Lung (tissue), 12 donors: ENCODE data around the gene HELZ2. TPM values are rescaled to one million over a fixed set of nuclear protein-coding genes. Genes with fewer than 3 reads are reported as not detected.
A peak's percentile ranks its signal among the peaks of the same experiment; 100 is the strongest.

ENCODE experiments used
- ATAC-seq: fragments of 200-7000 bp; cut with Tn5 transposase; one replicate; pipeline ENCODE4 v1.9.1; 2020; ENCODE audit warnings: moderate number of reproducible peaks; ENCODE audit not compliant: insufficient read depth, low FRiP score
- DNase-seq, 3 donors: peaks; one replicate each; pipeline ENCODE4 v3.0.0-alpha.2; 2013 to 2017
- H3K27ac ChIP-seq, 2 donors: one replicate each; pipeline ENCODE4 v1.5.1; 2013; ENCODE audit warnings: mild to moderate bottlenecking in 2 of 2, moderate library complexity in 2 of 2, control low read depth in 1 of 2, inconsistent platforms in 1 of 2, low read depth in 1 of 2, low read length in 1 of 2
- H3K27me3 ChIP-seq, 3 donors: one replicate each; pipeline ENCODE4 v1.5.1; 2013; ENCODE audit warnings: low read length in 2 of 3; ENCODE audit not compliant: control insufficient read depth in 3 of 3, insufficient read depth in 3 of 3
- H3K36me3 ChIP-seq, 4 donors: one replicate each; pipeline ENCODE4 v1.5.1; 2013; ENCODE audit warnings: low read length in 4 of 4, mild to moderate bottlenecking in 1 of 4, moderate library complexity in 1 of 4; ENCODE audit not compliant: control insufficient read depth in 4 of 4, insufficient read depth in 4 of 4
- H3K4me1 ChIP-seq, 5 donors: one replicate each; pipeline ENCODE4 v1.5.1; 2013; ENCODE audit warnings: low read length in 5 of 5, mild to moderate bottlenecking in 2 of 5, moderate library complexity in 1 of 5; ENCODE audit not compliant: control insufficient read depth in 5 of 5, insufficient read depth in 5 of 5
- H3K4me3 ChIP-seq: one replicate; pipeline ENCODE4 v1.5.1; 2013; ENCODE audit warnings: mild to moderate bottlenecking, control low read depth, moderate library complexity
- H3K9ac ChIP-seq, 2 donors: one replicate each; pipeline ENCODE4 v1.5.1; 2013; ENCODE audit warnings: low read length in 2 of 2, control low read depth in 1 of 2; ENCODE audit not compliant: insufficient read depth in 1 of 2
- H3K9me3 ChIP-seq, 4 donors: one replicate each; pipeline ENCODE4 v1.5.1; 2013; ENCODE audit warnings: low read length in 3 of 4, mild to moderate bottlenecking in 1 of 4, moderate library complexity in 1 of 4; ENCODE audit not compliant: control insufficient read depth in 4 of 4, insufficient read depth in 3 of 4
- CTCF ChIP-seq: IDR thresholded peaks from 2 replicates; pipeline ENCODE4 v1.5.1; 2012; ENCODE audit warnings: mild to moderate bottlenecking; ENCODE audit errors: control extremely low read depth, extremely low read depth
- WGBS, 2 donors: extraction: QIAGEN DNeasy Blood & Tissue Kit; methylation state at CpG; one replicate each; pipeline ENCODE4 v1.1.7; 2013; 5-methylcytosine and 5-hydroxymethylcytosine counted together
- polyA plus RNA-seq, 2 donors: library from polyadenylated mRNA; stranded (reverse); fragments of 200-250 nt; gene quantifications; one replicate each; pipeline ENCODE4 v1.2.1, GENCODE V29; 2013
- total RNA-seq, 2 donors: library from RNA; depleted of rRNA in 1 of 2; stranded (reverse); fragments of >200 nt in 1 of 2; gene quantifications; one replicate each; pipeline ENCODE4 v1.2.1, GENCODE V29; 2014 to 2021
- donor health status: control.
- donor health status: control.
- donor health status: Bipolar disorder and iron deficiency.
- donor health status: healthy.
- donor health status: DM: yes; HTN: yes; CAD: no.

The HELZ2 gene
- total and polyA plus RNA-seq, 4 donors, result 9.0 to 47.2 (median 25.4) TPM

DNA sequence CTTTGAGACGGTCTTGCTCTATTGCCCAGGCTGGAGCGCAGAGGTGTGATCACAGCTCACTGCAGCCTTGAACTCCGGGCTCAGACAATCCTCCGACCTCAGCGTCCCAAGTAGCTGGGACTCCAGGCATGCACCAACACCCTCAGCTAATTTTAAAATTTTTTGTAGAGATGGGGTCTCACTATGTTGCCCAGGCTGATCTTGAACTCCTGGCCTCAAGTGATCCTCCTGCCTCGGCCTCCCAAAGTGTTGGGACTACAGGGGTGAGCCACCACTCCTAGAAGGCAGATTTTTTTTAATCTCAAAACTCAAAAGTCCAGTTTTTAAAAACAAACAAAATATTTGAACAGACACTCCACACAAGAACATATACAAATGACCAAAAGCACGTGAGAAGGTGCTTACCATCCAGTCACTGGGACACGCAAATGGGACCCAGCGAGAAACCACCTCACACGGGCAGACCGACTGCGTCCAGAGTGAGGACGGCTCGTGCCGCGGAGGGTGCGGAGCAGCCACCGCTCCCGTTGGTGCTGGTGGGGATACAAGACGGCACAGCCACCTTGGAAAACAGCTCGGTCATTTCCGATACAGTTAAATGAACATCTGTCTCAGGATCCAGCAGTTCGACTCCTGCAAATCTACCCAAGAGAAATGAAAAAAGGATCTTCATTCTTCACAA, 8.5 kb upstream of the HELZ2 start:
- ATAC-seq, result no peak
- no peaks in the 10 kb centered on the region for H3K4me1 ChIP-seq
- no peak for TF ChIP-seq CTCF
- no peaks in the 10 kb centered on the region for H3K9me3 ChIP-seq
- peaks cover 0 to 10% (median 0%) of the 10 kb centered on the region in 3 donors for H3K27me3 ChIP-seq
- no peak overlapping the region for H3K27ac ChIP-seq
- H3K4me3 ChIP-seq, result no peak overlapping the region
- WGBS, 2 donors, result 87 to 89% methylated on average over 23 of the region's 23 CpGs
- no peak for DNase-seq
- no peak overlapping the region for H3K9ac ChIP-seq
- peaks cover 0 to 7% (median 0%) of the 10 kb centered on the region in 4 donors for H3K36me3 ChIP-seq

GRCh38 chr20:63580796-63581461, 6.9 kb upstream of the HELZ2 start:
- no peaks in the 10 kb centered on the region for H3K4me1 ChIP-seq
- no peak overlapping the region for H3K9ac ChIP-seq
- 54 to 60% methylated on average over 12 of the region's 12 CpGs for WGBS, 2 donors
- peak in 2 of 3 donors; percentile 30 to 40 for DNase-seq
- no peak for ATAC-seq
- H3K4me3 ChIP-seq, result no peak overlapping the region
- H3K36me3 ChIP-seq, result no peaks in the 10 kb centered on the region
- H3K27me3 ChIP-seq, result peaks cover 0 to 10% (median 0%) of the 10 kb centered on the region in 3 donors
- H3K27ac ChIP-seq, result no peak overlapping the region
- peak; percentile 26 for TF ChIP-seq CTCF
- H3K9me3 ChIP-seq, result no peaks in the 10 kb centered on the region

GRCh38 chr20:63579017-63579694, 5.1 kb upstream of the HELZ2 start:
- no peak for TF ChIP-seq CTCF
- DNase-seq (peak in 2 of 3 donors; percentile 21 to 33), ATAC-seq (no peak)
- Histone ChIP-seq H3K27me3 (peaks cover 0 to 10% (median 0%) of the 10 kb centered on the region in 3 donors), H3K4me1 (peaks cover 0 to 5% (median 0%) of the 10 kb centered on the region in 5 donors), H3K36me3 (no peaks in the 10 kb centered on the region), H3K9me3 (no peaks in the 10 kb centered on the region), H3K9ac (no peak overlapping the region), H3K27ac (no peak overlapping the region), H3K4me3 (no peak overlapping the region)
- WGBS, 2 donors, result 69 to 72% methylated on average over 19 of the region's 19 CpGs
